Ectodermal cell (in vitro differentiated cells): ENCODE results near the gene METTL6. TPM values are rescaled to one million over a fixed set of nuclear protein-coding genes. Genes with fewer than 3 reads are reported as not detected.

Experiments
- H3K27ac ChIP-seq: 2 replicates; pipeline ENCODE4 v1.7.0; 2013; ENCODE audit warnings: mild to moderate bottlenecking, low read depth, low read length; ENCODE audit not compliant: insufficient read depth, poor library complexity, severe bottlenecking
- H3K27me3 ChIP-seq: 2 replicates; pipeline ENCODE4 v1.7.0; 2013; ENCODE audit warnings: mild to moderate bottlenecking, low read length; ENCODE audit not compliant: insufficient read depth, control insufficient read depth, poor library complexity, severe bottlenecking
- H3K36me3 ChIP-seq: one replicate; pipeline ENCODE4 v1.7.0; 2013; ENCODE audit warnings: low read length; ENCODE audit not compliant: control insufficient read depth, insufficient read depth
- H3K4me1 ChIP-seq: one replicate; pipeline ENCODE4 v1.7.0; 2013; ENCODE audit warnings: low read length; ENCODE audit not compliant: control insufficient read depth, insufficient read depth
- H3K4me3 ChIP-seq: 2 replicates; pipeline ENCODE4 v1.7.0; 2013; ENCODE audit warnings: low read depth, low read length, control low read depth; ENCODE audit not compliant: insufficient read depth
- H3K9me3 ChIP-seq: 2 replicates; pipeline ENCODE4 v1.7.0; 2013; ENCODE audit warnings: mild to moderate bottlenecking, low read length, moderate library complexity; ENCODE audit not compliant: control insufficient read depth
- WGBS, 2 experiments: methylation state at CpG; one replicate each; pipeline ENCODE4 v1.1.7; 2013; ENCODE audit warnings: missing lambda C conversion rate in 2 of 2; 5-methylcytosine and 5-hydroxymethylcytosine counted together
- polyA plus RNA-seq, 4 experiments: library from polyadenylated mRNA; stranded (reverse); fragments of 50-300 nt; gene quantifications; one replicate each; pipeline ENCODE4 v1.2.3, GENCODE V29; 2013

The METTL6 gene, protein sequence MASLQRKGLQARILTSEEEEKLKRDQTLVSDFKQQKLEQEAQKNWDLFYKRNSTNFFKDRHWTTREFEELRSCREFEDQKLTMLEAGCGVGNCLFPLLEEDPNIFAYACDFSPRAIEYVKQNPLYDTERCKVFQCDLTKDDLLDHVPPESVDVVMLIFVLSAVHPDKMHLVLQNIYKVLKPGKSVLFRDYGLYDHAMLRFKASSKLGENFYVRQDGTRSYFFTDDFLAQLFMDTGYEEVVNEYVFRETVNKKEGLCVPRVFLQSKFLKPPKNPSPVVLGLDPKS
- 25.7 TPM for polyA plus RNA-seq (2013, experiment 1 of 4)
- polyA plus RNA-seq (2013, experiment 2 of 4) = 27.6 TPM
- 25.6 TPM for polyA plus RNA-seq (2013, experiment 3 of 4)
- polyA plus RNA-seq (2013, experiment 4 of 4) = 25.1 TPM

DNA sequence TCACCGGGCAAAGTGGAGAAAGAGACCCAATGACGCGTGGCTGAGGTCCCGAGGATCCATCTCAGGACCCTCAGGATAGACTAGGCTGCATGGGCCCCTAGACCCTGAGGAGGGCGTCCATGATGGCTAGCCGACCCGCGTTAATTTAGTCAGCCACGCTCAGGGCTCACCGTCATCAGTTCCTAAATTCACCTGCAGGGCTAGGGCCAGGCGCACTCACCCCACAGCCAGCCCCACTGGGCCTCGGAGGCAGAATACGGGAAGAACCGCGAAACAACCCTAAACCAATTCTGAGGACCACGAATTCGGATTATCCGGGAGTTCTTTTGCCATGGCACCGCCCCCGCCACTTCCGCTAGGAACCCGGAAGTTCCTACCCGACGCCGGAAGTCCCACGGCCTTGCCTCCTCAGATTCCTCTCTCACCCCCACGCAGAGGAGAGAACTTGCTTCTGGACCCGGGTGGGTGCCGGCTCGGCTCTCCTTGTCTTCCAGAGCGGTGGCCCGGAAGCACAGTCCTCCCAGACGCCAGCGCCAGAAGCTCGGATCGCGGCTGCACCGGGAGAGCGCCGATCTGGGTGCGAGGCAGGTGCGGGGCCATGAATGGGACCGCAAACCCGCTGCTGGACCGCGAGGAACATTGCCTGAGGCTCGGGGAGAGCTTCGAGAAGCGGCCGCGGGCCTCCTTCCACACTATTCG is at the start of gene METTL6, which contains the start of gene EAF1:
Gene METTL6 (minus strand): TSS at position 363 of the 699 bp plus-strand sequence. CDS start 1,033 bp downstream, outside the sequence.
Gene EAF1 (plus strand): TSS at position 417 of the 699 bp plus-strand sequence. CDS start 182 bp downstream, at position 599.
- H3K9me3 ChIP-seq = no peaks in the 10 kb centered on the region
- H3K4me1 ChIP-seq = no peaks in the 10 kb centered on the region
- peak within 1 kb of the TSS; percentile 95 for H3K4me3 ChIP-seq
- peaks cover 9% of the 10 kb centered on the region for H3K36me3 ChIP-seq
- 0% methylated on average over 52 of the region's 52 CpGs for WGBS, 2 experiments
- no peaks in the 10 kb centered on the region for H3K27me3 ChIP-seq
- H3K27ac ChIP-seq = no peak within 1 kb of the TSS

GRCh38 chr3:15476378-15476777 is 49.0 kb upstream of the METTL6 start:
- no peaks in the 10 kb centered on the region for H3K36me3 ChIP-seq
- no peaks in the 10 kb centered on the region for H3K27me3 ChIP-seq
- H3K4me1 ChIP-seq = no peaks in the 10 kb centered on the region
- H3K27ac ChIP-seq = no peak overlapping the region
- H3K9me3 ChIP-seq = no peaks in the 10 kb centered on the region
- 84 to 90% methylated on average over 3 of the region's 3 CpGs for WGBS, 2 experiments
- no peak overlapping the region for H3K4me3 ChIP-seq

GRCh38 chr3:15475161-15475560 is 47.8 kb upstream of the METTL6 start:
- Histone ChIP-seq H3K36me3 (no peaks in the 10 kb centered on the region), H3K9me3 (no peaks in the 10 kb centered on the region), H3K27ac (no peak overlapping the region), H3K27me3 (no peaks in the 10 kb centered on the region), H3K4me1 (no peaks in the 10 kb centered on the region), H3K4me3 (no peak overlapping the region)
- 56% methylated on average over 5 of the region's 5 CpGs for WGBS, 2 experiments

GRCh38 chr3:15471861-15472260 is 44.5 kb upstream of the METTL6 start:
- Histone ChIP-seq H3K27ac (no peak overlapping the region), H3K9me3 (no peaks in the 10 kb centered on the region), H3K4me3 (no peak overlapping the region), H3K4me1 (no peaks in the 10 kb centered on the region), H3K27me3 (no peaks in the 10 kb centered on the region), H3K36me3 (no peaks in the 10 kb centered on the region)
- 94 to 95% methylated on average over 2 of the region's 3 CpGs for WGBS, 2 experiments

- H3K4me3 ChIP-seq = no peak overlapping the region
- H3K27me3 ChIP-seq = no peaks in the 10 kb centered on the region
- no peaks in the 10 kb centered on the region for H3K36me3 ChIP-seq
- H3K9me3 ChIP-seq = no peaks in the 10 kb centered on the region
- no peak overlapping the region for H3K27ac ChIP-seq
- no peaks in the 10 kb centered on the region for H3K4me1 ChIP-seq
- WGBS, 2 experiments = 93 to 94% methylated on average over 2 of the region's 2 CpGs
Observed at GRCh38 chr3:15470849-15471248, 43.5 kb upstream of the METTL6 start.

GRCh38 chr3:15470261-15470660 is 42.9 kb upstream of the METTL6 start:
- Histone ChIP-seq H3K27ac (no peak overlapping the region), H3K27me3 (no peaks in the 10 kb centered on the region), H3K4me3 (no peak overlapping the region), H3K36me3 (no peaks in the 10 kb centered on the region), H3K4me1 (no peaks in the 10 kb centered on the region), H3K9me3 (no peaks in the 10 kb centered on the region)
- WGBS, 2 experiments = 68 to 70% methylated on average over 6 of the region's 6 CpGs

DNA sequence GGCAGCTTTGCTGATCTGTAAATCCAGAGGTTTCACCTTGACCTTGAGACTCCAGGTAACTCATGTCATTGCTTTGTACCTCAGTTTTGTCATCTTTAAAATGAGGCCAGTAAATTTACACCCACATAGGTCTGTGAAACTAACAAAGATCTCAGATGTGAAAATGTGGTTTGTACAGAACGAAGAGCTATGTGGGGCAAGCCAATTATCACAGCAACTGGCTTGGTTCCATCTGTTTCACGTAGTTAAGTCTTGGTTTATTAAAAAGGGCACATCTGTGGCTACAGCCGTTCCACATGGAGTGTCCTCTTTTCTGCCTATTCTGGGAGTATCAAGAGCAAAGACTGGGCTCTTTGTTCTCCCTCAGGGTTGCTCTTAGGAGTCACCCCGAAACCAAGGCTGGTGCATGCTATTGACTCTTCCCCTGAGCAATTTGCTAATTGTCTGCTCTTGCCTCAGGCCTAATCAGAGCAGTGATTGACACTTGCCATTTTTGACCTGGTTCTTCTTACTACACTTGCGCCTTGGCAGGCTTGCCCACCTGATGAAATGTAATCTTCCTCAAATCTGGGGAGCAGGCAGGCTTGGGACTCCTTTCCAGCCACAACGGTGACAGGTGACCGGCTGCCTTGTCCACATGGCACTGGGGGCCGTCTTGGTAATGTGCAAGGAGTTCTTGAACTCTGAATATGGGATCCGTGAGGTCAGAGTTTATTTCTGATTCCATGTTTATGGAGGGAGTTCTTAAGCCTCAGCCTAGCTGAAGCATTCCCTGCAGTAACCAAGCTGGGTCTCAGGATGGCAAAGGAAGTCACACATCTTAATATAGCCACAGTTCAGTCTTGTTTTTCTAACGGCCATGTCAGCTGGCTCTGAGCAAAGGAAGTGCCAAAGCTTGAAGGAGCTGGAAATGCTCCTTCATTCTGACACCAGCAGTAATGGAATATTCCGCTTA is 40.2 kb upstream of the METTL6 start:
- no peaks in the 10 kb centered on the region for H3K27me3 ChIP-seq
- H3K4me1 ChIP-seq = no peaks in the 10 kb centered on the region
- H3K36me3 ChIP-seq = no peaks in the 10 kb centered on the region
- no peak overlapping the region for H3K4me3 ChIP-seq
- no peak overlapping the region for H3K27ac ChIP-seq
- no peaks in the 10 kb centered on the region for H3K9me3 ChIP-seq
- WGBS, 2 experiments = 92 to 95% methylated on average over 11 of the region's 11 CpGs

DNA sequence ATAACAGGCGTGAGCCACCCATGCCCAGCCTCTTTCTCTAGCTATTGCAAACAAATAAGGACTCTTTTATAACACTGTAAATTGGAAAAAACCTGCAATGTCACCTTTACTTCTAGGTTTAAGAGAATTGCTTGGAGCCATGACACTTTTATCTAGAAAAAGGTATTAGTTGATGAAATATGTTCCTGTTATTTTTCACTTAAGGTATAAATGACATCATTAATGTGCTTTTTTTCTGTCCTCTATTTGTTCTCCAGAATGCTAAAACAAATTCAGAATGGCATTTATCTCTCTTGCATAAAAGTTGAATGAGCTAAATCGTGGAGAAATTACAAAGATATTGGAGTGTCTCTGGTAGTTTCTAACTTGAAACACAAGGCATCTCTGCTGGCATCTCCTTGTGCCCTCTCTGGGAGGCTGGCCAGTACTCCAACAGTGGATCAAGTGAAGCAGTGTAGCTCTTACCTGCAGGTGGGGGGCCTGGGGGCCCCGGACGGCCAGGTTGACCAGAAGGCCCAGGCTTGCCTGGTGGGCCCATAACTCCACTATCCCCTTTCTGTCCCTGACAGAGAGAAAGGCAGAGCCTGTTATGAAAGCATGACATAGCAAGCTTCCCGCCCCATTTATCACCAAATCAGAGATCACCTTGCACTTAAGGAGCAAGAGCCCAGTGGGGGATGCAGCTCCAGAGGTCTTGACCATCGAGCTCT is 38.7 kb upstream of the METTL6 start:
- Histone ChIP-seq H3K36me3 (no peaks in the 10 kb centered on the region), H3K4me3 (no peak overlapping the region), H3K27me3 (no peaks in the 10 kb centered on the region), H3K4me1 (no peaks in the 10 kb centered on the region), H3K27ac (no peak overlapping the region), H3K9me3 (no peaks in the 10 kb centered on the region)
- WGBS, 2 experiments = 95 to 97% methylated on average over 6 of the region's 6 CpGs

DNA sequence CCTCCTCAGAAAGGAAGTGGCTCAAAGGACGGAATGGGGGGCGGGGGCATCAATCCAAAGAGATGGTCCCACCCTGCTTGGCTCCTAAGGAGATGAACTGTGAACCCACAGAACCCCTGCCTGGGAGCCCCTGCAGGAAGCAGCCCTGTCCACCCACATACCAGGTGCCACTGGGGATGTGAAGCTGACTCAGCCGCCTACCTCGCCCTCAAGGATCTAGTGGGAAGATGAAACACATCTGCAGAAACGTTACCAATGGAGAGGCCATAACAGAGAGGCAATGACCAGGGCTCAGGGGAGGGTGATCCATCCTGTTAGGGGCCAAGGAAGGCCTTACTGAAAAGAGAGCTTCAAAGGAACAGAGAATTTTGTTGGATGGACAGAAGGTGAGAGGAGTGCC is 35.1 kb upstream of the METTL6 start:
- Histone ChIP-seq H3K4me1 (no peaks in the 10 kb centered on the region), H3K36me3 (no peaks in the 10 kb centered on the region), H3K9me3 (no peaks in the 10 kb centered on the region), H3K4me3 (no peak overlapping the region), H3K27ac (no peak overlapping the region), H3K27me3 (no peaks in the 10 kb centered on the region)
- 92 to 93% methylated on average over 5 of the region's 5 CpGs for WGBS, 2 experiments
